NB4 (cell line): Measurements from ENCODE around the gene SAMD4A.

Source experiments
- CTCF ChIP-seq: IDR thresholded peaks from one replicate; pipeline ENCODE4 v1.5.1; 2012; ENCODE audit warnings: low read depth, low read length
- MAX ChIP-seq: IDR thresholded peaks from 2 replicates; pipeline ENCODE4 v1.6.1; 2011; ENCODE audit warnings: low read depth, low read length
- POLR2A ChIP-seq: IDR thresholded peaks from 2 replicates; pipeline ENCODE4 v1.6.1; 2011; ENCODE audit warnings: mild to moderate bottlenecking; ENCODE audit not compliant: insufficient read length; ENCODE audit errors: extremely low read depth

- TF ChIP-seq CTCF (no peak), MAX (no peak), POLR2A (no peak)
Observed at GRCh38 chr14:54603362-54603761, 36.4 kb downstream of the SAMD4A start.
